Umbilical cord (tissue), 2 donors: ENCODE data around the gene CFAP410. TPM values are rescaled to one million over a fixed set of nuclear protein-coding genes. Genes with fewer than 3 reads are reported as not detected.
"Not testable (repeated sequence)": the region's sequence is repeated elsewhere in the genome, so short reads cannot be mapped to it uniquely, and the experiment has no call there.

Experiments used
- DNase-seq: peaks from one replicate; pipeline ENCODE4 v3.0.0-alpha.2; 2015; ENCODE audit warnings: low spot score
- total RNA-seq: library from RNA; depleted of rRNA; stranded (reverse); fragments of >200 nt; gene quantifications from one replicate; pipeline ENCODE4 v1.2.3, GENCODE V29; 2014; ENCODE audit warnings: low replicate concordance; ENCODE audit not compliant: insufficient read depth

The CFAP410 gene
- total RNA-seq, 1 donor from 2014 or later: 14.4 TPM

GRCh38 chr21:44318489-44319285 lies 20.5 kb downstream of the CFAP410 start:
- no peak for DNase-seq

- DNase-seq: no peak
These were observed 21.3 kb downstream of the CFAP410 start for GRCh38 chr21:44317871-44318270.

GRCh38 chr21:44317241-44317782 lies 21.9 kb downstream of the CFAP410 start:
- DNase-seq: no peak

- DNase-seq: no peak
These were observed 22.8 kb downstream of the CFAP410 start for GRCh38 chr21:44316277-44316900.

- no peak for DNase-seq
These were observed 23.4 kb downstream of the CFAP410 start for GRCh38 chr21:44315691-44316203.

- DNase-seq: no peak
These were observed 24.6 kb downstream of the CFAP410 start for GRCh38 chr21:44314561-44314960.

GRCh38 chr21:44314128-44314527 lies 25.1 kb downstream of the CFAP410 start:
- DNase-seq: no peak

GRCh38 chr21:44313451-44313850 lies 25.7 kb downstream of the CFAP410 start:
- DNase-seq: no peak

GRCh38 chr21:44312716-44313115 lies 26.5 kb downstream of the CFAP410 start:
- DNase-seq: no peak

GRCh38 chr21:44312089-44312488 lies 27.1 kb downstream of the CFAP410 start:
- no peak for DNase-seq

- no peak for DNase-seq
These were observed 28.3 kb downstream of the CFAP410 start for GRCh38 chr21:44310628-44311507.

GRCh38 chr21:44306936-44307704 lies 32.1 kb downstream of the CFAP410 start:
- no peak for DNase-seq

GRCh38 chr21:44305691-44306090 lies 33.5 kb downstream of the CFAP410 start:
- no peak for DNase-seq

- DNase-seq: peak; percentile 38
These were observed 34.3 kb downstream of the CFAP410 start for GRCh38 chr21:44304877-44305293.

- DNase-seq: no peak
These were observed 35.1 kb downstream of the CFAP410 start for GRCh38 chr21:44304011-44304616.

- no peak for DNase-seq
These were observed 35.7 kb downstream of the CFAP410 start for GRCh38 chr21:44303490-44303981.

GRCh38 chr21:44302573-44303401 lies 36.4 kb downstream of the CFAP410 start:
- DNase-seq: not testable (repeated sequence)

GRCh38 chr21:44301961-44302406 lies 37.2 kb downstream of the CFAP410 start:
- no peak for DNase-seq

- DNase-seq: no peak
These were observed 38.0 kb downstream of the CFAP410 start for GRCh38 chr21:44301141-44301540.
